Measurements from ENCODE around the gene ARL4A. TPM values are rescaled to one million over a fixed set of nuclear protein-coding genes. Genes with fewer than 3 reads are reported as not detected.
"Not testable (repeated sequence)": the region's sequence is repeated elsewhere in the genome, so short reads cannot be mapped to it uniquely, and the experiment has no call there.

ARL4A gene
- total RNA-seq, 1 donor from 2014 or later, result 54.8 TPM

- no peak for FAIRE-seq
- no peak for DNase-seq (ENCODE audit: low read depth)
- H3K27me3 ChIP-seq (ENCODE audit: control insufficient read depth, insufficient read depth, low read length), result no peaks in the 10 kb centered on the region
- TF ChIP-seq CTCF (IDR thresholded peaks at IDR 0.05; ENCODE audit: insufficient read depth, low read length, severe bottlenecking), result no peak
- H3K4me3 ChIP-seq (ENCODE audit: low read depth, low read length), result no peak overlapping the region
- no peaks in the 10 kb centered on the region for H3K36me3 ChIP-seq (ENCODE audit: control insufficient read depth, insufficient read depth, low read length)
These were observed 25.9 kb upstream of the ARL4A start for GRCh38 chr7:12661581-12661980.

GRCh38 chr7:12670000-12670729, 17.3 kb upstream of the ARL4A start:
- no peaks in the 10 kb centered on the region for H3K27me3 ChIP-seq (ENCODE audit: control insufficient read depth, insufficient read depth, low read length)
- H3K36me3 ChIP-seq (ENCODE audit: control insufficient read depth, insufficient read depth, low read length), result no peaks in the 10 kb centered on the region
- no peak for DNase-seq (ENCODE audit: low read depth)
- H3K4me3 ChIP-seq (ENCODE audit: low read depth, low read length), result no peak overlapping the region
- no peak for TF ChIP-seq CTCF (IDR thresholded peaks at IDR 0.05; ENCODE audit: insufficient read depth, low read length, severe bottlenecking)
- FAIRE-seq, result no peak

- H3K36me3 ChIP-seq (ENCODE audit: control insufficient read depth, insufficient read depth, low read length), result no peaks in the 10 kb centered on the region
- FAIRE-seq, result no peak
- no peak for TF ChIP-seq CTCF (IDR thresholded peaks at IDR 0.05; ENCODE audit: insufficient read depth, low read length, severe bottlenecking)
- H3K27me3 ChIP-seq (ENCODE audit: control insufficient read depth, insufficient read depth, low read length), result no peaks in the 10 kb centered on the region
- DNase-seq (ENCODE audit: low read depth), result no peak
- no peak overlapping the region for H3K4me3 ChIP-seq (ENCODE audit: low read depth, low read length)
These were observed 16.5 kb upstream of the ARL4A start for GRCh38 chr7:12670743-12671520.

- H3K36me3 ChIP-seq (ENCODE audit: control insufficient read depth, insufficient read depth, low read length); H3K27me3 ChIP-seq (ENCODE audit: control insufficient read depth, insufficient read depth, low read length); DNase-seq (ENCODE audit: low read depth); H3K4me3 ChIP-seq (ENCODE audit: low read depth, low read length); FAIRE-seq: not testable (repeated sequence)
These were observed 14.0 kb upstream of the ARL4A start for GRCh38 chr7:12673436-12673835.

GRCh38 chr7:12674053-12674452, 13.4 kb upstream of the ARL4A start:
- no peak for TF ChIP-seq CTCF (IDR thresholded peaks at IDR 0.05; ENCODE audit: insufficient read depth, low read length, severe bottlenecking)
- Histone ChIP-seq H3K36me3 (ENCODE audit: control insufficient read depth, insufficient read depth, low read length) (no peaks in the 10 kb centered on the region), H3K4me3 (ENCODE audit: low read depth, low read length) (no peak overlapping the region), H3K27me3 (ENCODE audit: control insufficient read depth, insufficient read depth, low read length) (no peaks in the 10 kb centered on the region)
- FAIRE-seq (no peak), DNase-seq (ENCODE audit: low read depth) (peak; percentile 72)

GRCh38 chr7:12674861-12675260, 12.6 kb upstream of the ARL4A start:
- Histone ChIP-seq H3K36me3 (ENCODE audit: control insufficient read depth, insufficient read depth, low read length) (no peaks in the 10 kb centered on the region), H3K4me3 (ENCODE audit: low read depth, low read length) (no peak overlapping the region), H3K27me3 (ENCODE audit: control insufficient read depth, insufficient read depth, low read length) (no peaks in the 10 kb centered on the region)
- peak; percentile 42 for DNase-seq (ENCODE audit: low read depth)
- peak; percentile 46 for TF ChIP-seq CTCF (IDR thresholded peaks at IDR 0.05; ENCODE audit: insufficient read depth, low read length, severe bottlenecking)
- FAIRE-seq, result no peak
